GM21526 (cell line): ENCODE data around the gene OR10S1.
"Not testable (repeated sequence)": the region's sequence is repeated elsewhere in the genome, so short reads cannot be mapped to it uniquely, and the experiment has no call there.

Source experiments
- ATAC-seq: cut with Tn5 transposase; IDR thresholded peaks from one replicate; pipeline ENCODE4 v1.9.1; 2021; ENCODE audit warnings: moderate library complexity; ENCODE audit not compliant: unreplicated experiment, low FRiP score

Gene OR10S1

GRCh38 chr11:123977731-123978347 lies at the start of gene OR10S1:
Gene OR10S1, minus strand, starts transcription at chr11:123977781. Its CDS starts 117 bp downstream, at chr11:123977664.
- ATAC-seq: no peak

- ATAC-seq: no peak
Measured at GRCh38 chr11:124026498-124026897, 48.9 kb upstream of the OR10S1 start, which contains the start of gene OR10G8. Gene OR10G8, plus strand, starts transcription at chr11:124026798. Its CDS starts 2,825 bp downstream, at chr11:124029623.

- not testable (repeated sequence) for ATAC-seq
Measured at GRCh38 chr11:124015837-124016236, 38.3 kb upstream of the OR10S1 start.

GRCh38 chr11:124012697-124013096 lies 35.1 kb upstream of the OR10S1 start, which contains the start of gene OR10G4:
Gene OR10G4, plus strand, starts transcription at chr11:124012997. Its CDS starts 2,578 bp downstream, at chr11:124015575.
- no peak for ATAC-seq

- ATAC-seq: no peak
Measured at GRCh38 chr11:123995119-123995518, 17.5 kb upstream of the OR10S1 start, which contains the start of gene OR10G6. Gene OR10G6, minus strand, starts transcription at chr11:123995161. Its CDS starts 0 bp downstream, at chr11:123995161.

GRCh38 chr11:123979311-123979710 lies 1.7 kb upstream of the OR10S1 start:
- no peak for ATAC-seq

- ATAC-seq: no peak
Measured at GRCh38 chr11:123976770-123977560, 616 bp downstream of the OR10S1 start.

- no peak for ATAC-seq
Measured at GRCh38 chr11:123973816-123974215, 3.8 kb downstream of the OR10S1 start.

- ATAC-seq: no peak
Measured at GRCh38 chr11:123956752-123957151, 20.8 kb downstream of the OR10S1 start.

- ATAC-seq: no peak
Measured at GRCh38 chr11:123945132-123945531, 32.4 kb downstream of the OR10S1 start.

- no peak for ATAC-seq
Measured at GRCh38 chr11:123943738-123944137, 33.8 kb downstream of the OR10S1 start, which contains the start of gene OR6T1. Gene OR6T1, minus strand, starts transcription at chr11:123943838. Its CDS starts 0 bp downstream, at chr11:123943838.

- no peak for ATAC-seq
Measured at GRCh38 chr11:123942413-123942812, 35.2 kb downstream of the OR10S1 start.

GRCh38 chr11:123939317-123939716 lies 38.3 kb downstream of the OR10S1 start, which contains the start of gene OR4D5:
Gene OR4D5, plus strand, starts transcription at chr11:123939617. Its CDS starts 0 bp downstream, at chr11:123939617.
- no peak for ATAC-seq
